Measurements from ENCODE around the gene ARHGAP25. TPM values are rescaled to one million over a fixed set of nuclear protein-coding genes. Genes with fewer than 3 reads are reported as not detected.

The ARHGAP25 gene
- total and polyA plus RNA-seq, 12 donors = 2.6 to 17.3 (median 5.2) TPM

GRCh38 chr2:68774569-68775271, 40.1 kb downstream of the ARHGAP25 start:
- Histone ChIP-seq H3K9me3 (no peaks in the 10 kb centered on the region), H3K4me1 (peaks cover 5 to 90% (median 68%) of the 10 kb centered on the region in 9 donors), H3K27ac (peak overlapping the region; percentile 69 to 94 (median 86)), H3K4me3 (peak overlapping the region; percentile 14 to 66 (median 55)), H3K27me3 (no peaks in the 10 kb centered on the region), H3K36me3 (peaks cover 0 to 44% (median 0%) of the 10 kb centered on the region in 9 donors)
- ATAC-seq = peak; percentile 84 to 91 (median 88)
- WGBS, 2 donors = 29 to 44% methylated on average over 31 of the region's 31 CpGs
- intact Hi-C loops (cut with DNase I) = loop anchor here in 6 of 10 donors (2.0 to 5.0 kb wide), 4 partner anchors 22 to 58 kb away; no protein-coding TSS in a partner anchor
- TF ChIP-seq CTCF (IDR thresholded peaks at IDR 0.05) = peak in 1 of 9 donors; percentile 5
- peak; percentile 70 to 84 for DNase-seq

- intact Hi-C loops (cut with DNase I) = loop anchor here in 1 of 10 donors (2.0 kb wide), 2 partner anchors 23 to 53 kb away; no protein-coding TSS in a partner anchor
- H3K27me3 ChIP-seq = no peaks in the 10 kb centered on the region
- DNase-seq = peak in 1 of 2 donors; percentile 25
- peak overlapping the region; percentile 14 to 66 (median 55) for H3K4me3 ChIP-seq
- peak; percentile 9 to 73 (median 44) for ATAC-seq
- WGBS, 2 donors = 54 to 62% methylated on average over 13 of the region's 13 CpGs
- peak overlapping the region; percentile 69 to 94 (median 86) for H3K27ac ChIP-seq
- no peaks in the 10 kb centered on the region for H3K9me3 ChIP-seq
- no peak for TF ChIP-seq CTCF (IDR thresholded peaks at IDR 0.05)
- H3K4me1 ChIP-seq = peaks cover 5 to 90% (median 66%) of the 10 kb centered on the region in 9 donors
- H3K36me3 ChIP-seq = peaks cover 0 to 50% (median 0%) of the 10 kb centered on the region in 9 donors
Observed at GRCh38 chr2:68775272-68775842, 40.7 kb downstream of the ARHGAP25 start.

- DNase-seq (no peak), ATAC-seq (peak in 4 of 8 donors; percentile 6 to 23 (median 20))
- intact Hi-C loops (cut with DNase I) = no loop called here
- TF ChIP-seq CTCF (IDR thresholded peaks at IDR 0.05) = peak in 3 of 9 donors; percentile 8 to 24 (median 20)
- H3K9me3 ChIP-seq = no peaks in the 10 kb centered on the region
- peak overlapping the region in 9 of 10 donors; percentile 81 to 94 (median 86) for H3K27ac ChIP-seq
- peaks cover 0 to 58% (median 0%) of the 10 kb centered on the region in 9 donors for H3K36me3 ChIP-seq
- H3K27me3 ChIP-seq = no peaks in the 10 kb centered on the region
- H3K4me3 ChIP-seq = peak overlapping the region in 9 of 10 donors; percentile 38 to 66 (median 56)
- peaks cover 5 to 90% (median 59%) of the 10 kb centered on the region in 9 donors for H3K4me1 ChIP-seq
- 64 to 66% methylated on average over 2 of the region's 2 CpGs for WGBS, 2 donors
Observed at GRCh38 chr2:68776124-68776523, 41.5 kb downstream of the ARHGAP25 start.

- intact Hi-C loops (cut with DNase I) = no loop called here
- no peaks in the 10 kb centered on the region for H3K9me3 ChIP-seq
- H3K4me3 ChIP-seq = no peak overlapping the region
- no peak for TF ChIP-seq CTCF (IDR thresholded peaks at IDR 0.05)
- peaks cover 0 to 84% (median 47%) of the 10 kb centered on the region in 9 donors for H3K4me1 ChIP-seq
- ATAC-seq (no peak), DNase-seq (no peak)
- H3K36me3 ChIP-seq = peaks cover 0 to 92% (median 7%) of the 10 kb centered on the region in 9 donors
- H3K27me3 ChIP-seq = no peaks in the 10 kb centered on the region
- H3K27ac ChIP-seq = peak overlapping the region in 3 of 10 donors; percentile 15 to 54 (median 23)
Observed at GRCh38 chr2:68779595-68779994, 45.0 kb downstream of the ARHGAP25 start.
